ENCODE results near the gene LRP10. TPM values are rescaled to one million over a fixed set of nuclear protein-coding genes. Genes with fewer than 3 reads are reported as not detected.

The LRP10 gene
- polyA plus RNA-seq, 1 experiment: 87.8 TPM

DNA sequence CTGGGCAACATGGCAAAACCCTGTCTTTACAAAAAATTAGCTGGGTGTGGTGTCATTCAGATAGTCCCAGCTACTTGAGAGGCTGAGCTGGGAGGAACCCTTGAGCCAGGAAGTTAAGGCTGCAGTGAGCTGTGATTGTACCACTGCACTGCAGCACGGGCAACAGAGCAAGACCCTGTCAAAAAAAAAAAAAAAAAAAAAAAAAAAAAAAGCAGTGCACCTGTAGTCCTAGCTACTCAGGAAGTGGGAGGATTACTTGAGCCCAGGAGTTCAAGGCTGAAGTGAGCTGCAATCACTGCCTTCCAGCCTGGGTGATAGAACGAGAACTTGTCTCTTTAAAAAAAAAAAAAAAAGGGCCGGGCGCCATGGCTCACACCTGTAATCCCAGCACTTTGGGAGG lies 17.1 kb downstream of the LRP10 start:
- Histone ChIP-seq H3K9me3 (ENCODE audit: control insufficient read depth, insufficient read depth, low read length) (no peaks in the 10 kb centered on the region), H3K27ac (ENCODE audit: low read depth, low read length) (no peak overlapping the region), H3K4me3 (ENCODE audit: low read depth, low read length) (no peak overlapping the region), H3K27me3 (ENCODE audit: control insufficient read depth, insufficient read depth, low read length) (no peaks in the 10 kb centered on the region)
- CTCF ChIA-PET: interaction anchor here (1.0 to 9.1 kb wide), 5 partner anchors 11 to 332 kb away, joined by 3 to 110 read pairs (median 11); partner anchors contain the start of gene LRP10
- TF ChIP-seq, protein P1, sequence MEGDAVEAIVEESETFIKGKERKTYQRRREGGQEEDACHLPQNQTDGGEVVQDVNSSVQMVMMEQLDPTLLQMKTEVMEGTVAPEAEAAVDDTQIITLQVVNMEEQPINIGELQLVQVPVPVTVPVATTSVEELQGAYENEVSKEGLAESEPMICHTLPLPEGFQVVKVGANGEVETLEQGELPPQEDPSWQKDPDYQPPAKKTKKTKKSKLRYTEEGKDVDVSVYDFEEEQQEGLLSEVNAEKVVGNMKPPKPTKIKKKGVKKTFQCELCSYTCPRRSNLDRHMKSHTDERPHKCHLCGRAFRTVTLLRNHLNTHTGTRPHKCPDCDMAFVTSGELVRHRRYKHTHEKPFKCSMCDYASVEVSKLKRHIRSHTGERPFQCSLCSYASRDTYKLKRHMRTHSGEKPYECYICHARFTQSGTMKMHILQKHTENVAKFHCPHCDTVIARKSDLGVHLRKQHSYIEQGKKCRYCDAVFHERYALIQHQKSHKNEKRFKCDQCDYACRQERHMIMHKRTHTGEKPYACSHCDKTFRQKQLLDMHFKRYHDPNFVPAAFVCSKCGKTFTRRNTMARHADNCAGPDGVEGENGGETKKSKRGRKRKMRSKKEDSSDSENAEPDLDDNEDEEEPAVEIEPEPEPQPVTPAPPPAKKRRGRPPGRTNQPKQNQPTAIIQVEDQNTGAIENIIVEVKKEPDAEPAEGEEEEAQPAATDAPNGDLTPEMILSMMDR (IDR thresholded peaks at IDR 0.05; ENCODE audit: low read depth, low read length): no peak
- POLR2A ChIA-PET: interaction anchor here (1.4 kb wide), 1 partner anchor 17 kb away, joined by 5 read pairs; the partner anchor contains the start of gene LRP10
- no peak for DNase-seq (ENCODE audit: low read depth, low spot score)

DNA sequence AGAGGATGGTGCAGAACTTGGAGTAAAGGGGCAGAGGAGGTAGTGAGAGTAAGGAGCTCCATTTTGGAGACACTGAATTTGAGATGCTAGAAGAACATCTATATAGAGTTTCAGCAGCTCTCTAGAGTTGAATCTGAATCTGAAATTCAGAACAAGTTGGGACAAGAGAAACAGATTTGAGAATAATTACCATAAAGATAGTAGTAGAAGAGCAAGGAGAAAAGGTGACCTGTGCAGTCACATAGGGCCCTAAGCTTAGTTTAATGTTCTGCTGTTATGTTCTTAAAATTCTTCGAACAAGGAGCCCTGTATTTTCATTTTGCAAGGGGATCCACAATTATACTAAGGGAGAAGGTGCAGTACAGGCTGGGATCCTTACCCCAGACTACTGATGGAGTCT lies 18.9 kb downstream of the LRP10 start:
- H3K27me3 ChIP-seq (ENCODE audit: control insufficient read depth, insufficient read depth, low read length): no peaks in the 10 kb centered on the region
- no peak for DNase-seq (ENCODE audit: low read depth, low spot score)
- H3K4me3 ChIP-seq (ENCODE audit: low read depth, low read length): no peak overlapping the region
- no peaks in the 10 kb centered on the region for H3K9me3 ChIP-seq (ENCODE audit: control insufficient read depth, insufficient read depth, low read length)
- ChIA-PET CTCF (interaction anchor here (1.1 to 2.5 kb wide), 4 partner anchors 10 to 333 kb away, joined by 4 to 12 read pairs (median 12); no protein-coding TSS in a partner anchor), POLR2A (no interaction called here)
- no peak overlapping the region for H3K27ac ChIP-seq (ENCODE audit: low read depth, low read length)
- TF ChIP-seq, protein P1 (IDR thresholded peaks at IDR 0.05; ENCODE audit: low read depth, low read length): no peak

DNA sequence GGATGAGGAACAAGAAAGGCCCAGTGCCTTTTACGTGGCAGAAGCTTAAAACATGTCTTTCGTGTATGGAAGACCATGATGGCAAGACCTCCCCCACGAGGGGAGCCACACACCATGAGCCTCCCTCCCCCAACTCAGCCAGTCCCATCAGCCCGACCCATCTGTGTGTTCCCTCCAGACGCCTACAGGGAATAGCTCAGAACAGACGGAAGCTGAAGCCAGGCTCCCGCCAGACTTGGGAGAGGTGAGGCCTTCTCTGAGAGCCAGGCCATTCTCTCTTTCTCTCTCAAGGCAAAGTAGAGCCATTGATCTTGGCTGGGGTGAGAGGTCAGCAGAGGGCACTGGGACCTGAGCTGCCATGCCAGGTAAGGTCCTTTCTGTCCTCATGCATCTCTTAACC lies 20.9 kb downstream of the LRP10 start:
- DNase-seq (ENCODE audit: low read depth, low spot score): no peak
- H3K27me3 ChIP-seq (ENCODE audit: control insufficient read depth, insufficient read depth, low read length): no peaks in the 10 kb centered on the region
- H3K27ac ChIP-seq (ENCODE audit: low read depth, low read length): no peak overlapping the region
- H3K4me3 ChIP-seq (ENCODE audit: low read depth, low read length): no peak overlapping the region
- POLR2A ChIA-PET: interaction anchor here (0.7 kb wide), 1 partner anchor 10 kb away, joined by 3 read pairs; the partner anchor contains the start of gene REM2
- no peaks in the 10 kb centered on the region for H3K9me3 ChIP-seq (ENCODE audit: control insufficient read depth, insufficient read depth, low read length)
- TF ChIP-seq, protein P1 (IDR thresholded peaks at IDR 0.05; ENCODE audit: low read depth, low read length): no peak
- CTCF ChIA-PET: interaction anchor here (1.3 to 1.6 kb wide), 2 partner anchors 20 to 336 kb away, joined by 3 to 10 read pairs; no protein-coding TSS in a partner anchor

DNA sequence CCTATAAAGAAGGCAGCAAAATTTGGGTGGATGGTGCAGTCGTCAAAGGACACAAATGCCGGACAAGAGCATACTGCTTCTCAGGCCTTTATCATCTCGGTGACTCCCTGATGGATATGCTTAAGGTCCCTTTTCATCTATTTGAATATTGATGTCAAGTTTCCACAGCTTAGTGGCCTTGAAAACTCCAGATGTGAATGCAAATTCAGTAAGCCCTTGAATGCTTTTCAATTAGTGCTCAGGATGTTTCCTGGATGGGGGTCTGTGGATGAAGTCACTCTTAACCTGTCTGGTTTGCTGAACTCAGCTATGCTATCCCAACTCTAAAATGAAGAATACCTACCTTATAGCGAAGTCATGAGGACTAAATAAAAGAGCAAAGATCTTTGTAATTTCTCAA lies 22.2 kb downstream of the LRP10 start:
- ChIA-PET CTCF (interaction anchor here (1.0 to 1.7 kb wide), 2 partner anchors 21 to 324 kb away, joined by 3 to 10 read pairs; no protein-coding TSS in a partner anchor), POLR2A (interaction anchor here (0.9 kb wide), 1 partner anchor 25 kb away, joined by 3 read pairs; the partner anchor contains the start of gene RBM23)
- TF ChIP-seq, protein P1 (IDR thresholded peaks at IDR 0.05; ENCODE audit: low read depth, low read length): no peak
- no peak for DNase-seq (ENCODE audit: low read depth, low spot score)
- Histone ChIP-seq H3K27me3 (ENCODE audit: control insufficient read depth, insufficient read depth, low read length) (no peaks in the 10 kb centered on the region), H3K4me3 (ENCODE audit: low read depth, low read length) (no peak overlapping the region), H3K27ac (ENCODE audit: low read depth, low read length) (no peak overlapping the region), H3K9me3 (ENCODE audit: control insufficient read depth, insufficient read depth, low read length) (no peaks in the 10 kb centered on the region)

DNA sequence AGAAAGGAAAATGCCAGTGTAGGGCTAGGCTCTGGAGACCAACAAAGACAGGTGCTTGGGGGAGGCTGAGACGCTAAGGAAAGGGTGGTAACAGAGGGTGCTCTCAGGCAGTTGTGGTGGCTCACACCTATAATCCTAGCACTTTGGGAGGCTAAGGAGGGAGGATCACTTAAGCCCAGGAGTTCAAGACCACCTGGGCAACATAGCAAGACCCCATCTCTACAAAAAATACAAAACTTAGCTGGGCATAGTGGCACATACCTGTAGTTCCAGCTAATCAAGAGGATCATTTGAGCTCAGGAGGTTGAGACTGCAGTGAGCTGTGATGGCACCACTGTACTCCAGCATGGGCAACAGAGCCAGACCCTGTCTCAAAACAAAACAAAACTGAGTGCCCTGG lies 23.9 kb downstream of the LRP10 start:
- no peak for DNase-seq (ENCODE audit: low read depth, low spot score)
- ChIA-PET POLR2A (no interaction called here), CTCF (interaction anchor here (0.9 to 9.0 kb wide), 7 partner anchors 9 to 338 kb away, joined by 3 to 89 read pairs (median 4); partner anchors contain the start of gene LRP10)
- H3K4me3 ChIP-seq (ENCODE audit: low read depth, low read length): no peak overlapping the region
- TF ChIP-seq, protein P1 (IDR thresholded peaks at IDR 0.05; ENCODE audit: low read depth, low read length): no peak
- no peaks in the 10 kb centered on the region for H3K9me3 ChIP-seq (ENCODE audit: control insufficient read depth, insufficient read depth, low read length)
- no peak overlapping the region for H3K27ac ChIP-seq (ENCODE audit: low read depth, low read length)
- no peaks in the 10 kb centered on the region for H3K27me3 ChIP-seq (ENCODE audit: control insufficient read depth, insufficient read depth, low read length)
